Liver (tissue), 9 donors: Measurements from ENCODE around the gene FES. TPM values are rescaled to one million over a fixed set of nuclear protein-coding genes. Genes with fewer than 3 reads are reported as not detected.

ENCODE experiments used
- DNase-seq: peaks from one replicate; pipeline ENCODE4 v3.0.0-alpha.2; 2017; ENCODE audit warnings: low spot score
- H3K27ac ChIP-seq, 2 donors: one replicate each; pipeline ENCODE4 v1.7.0; 2013; ENCODE audit warnings: inconsistent platforms in 2 of 2, low read length in 2 of 2, control low read depth in 1 of 2, low read depth in 1 of 2, mild to moderate bottlenecking in 1 of 2
- H3K27me3 ChIP-seq, 4 donors: one replicate each; pipeline versions ENCODE4 v1.6.1 to v1.7.0; 2013; ENCODE audit warnings: low read length in 3 of 4, inconsistent platforms in 1 of 4, mild to moderate bottlenecking in 1 of 4, moderate library complexity in 1 of 4; ENCODE audit not compliant: control insufficient read depth in 4 of 4, insufficient read depth in 4 of 4
- H3K36me3 ChIP-seq, 4 donors: one replicate each; pipeline versions ENCODE4 v1.6.1 to v1.7.0; 2013; ENCODE audit warnings: low read length in 3 of 4, mild to moderate bottlenecking in 3 of 4, low read depth in 1 of 4, moderate library complexity in 1 of 4; ENCODE audit not compliant: control insufficient read depth in 4 of 4, insufficient read depth in 3 of 4
- H3K4me1 ChIP-seq, 4 donors: one replicate each; pipeline versions ENCODE4 v1.6.1 to v1.7.0; 2013; ENCODE audit warnings: low read length in 3 of 4, mild to moderate bottlenecking in 3 of 4, moderate library complexity in 1 of 4; ENCODE audit not compliant: control insufficient read depth in 4 of 4, insufficient read depth in 4 of 4
- H3K4me3 ChIP-seq, 3 donors: one replicate each; pipeline versions ENCODE4 v1.6.1 to v1.7.0; 2013; ENCODE audit warnings: low read length in 3 of 3, control low read depth in 1 of 3, low read depth in 1 of 3, mild to moderate bottlenecking in 1 of 3
- H3K9ac ChIP-seq, 2 donors: one replicate each; pipeline ENCODE4 v1.7.0; 2013; ENCODE audit warnings: low read length in 2 of 2, mild to moderate bottlenecking in 2 of 2, moderate library complexity in 2 of 2, control low read depth in 1 of 2, low read depth in 1 of 2
- H3K9me3 ChIP-seq, 4 donors: one replicate each; pipeline versions ENCODE4 v1.6.1 to v1.7.0; 2013; ENCODE audit warnings: low read length in 3 of 4; ENCODE audit not compliant: control insufficient read depth in 4 of 4
- EGR1 ChIP-seq, 2 donors: IDR thresholded peaks; 2 replicates each; pipeline ENCODE4 v1.6.1; 2016 to 2018; ENCODE audit warnings: antibody characterized with exemption in 2 of 2, low read depth in 2 of 2
- FOXA1 ChIP-seq: IDR thresholded peaks from 2 replicates; pipeline ENCODE4 v1.6.1; 2016; ENCODE audit warnings: antibody characterized with exemption
- FOXA2 ChIP-seq: IDR thresholded peaks from 2 replicates; pipeline ENCODE4 v1.6.1; 2016; ENCODE audit warnings: antibody characterized with exemption
- GABPA ChIP-seq, 2 donors: IDR thresholded peaks in 1 of 2; conservative IDR thresholded peaks in 1 of 2; 2 replicates each; pipeline ENCODE4 v1.6.1; 2016; ENCODE audit warnings: antibody characterized with exemption in 2 of 2, mild to moderate bottlenecking in 1 of 2, moderate library complexity in 1 of 2
- HNF4A ChIP-seq, 2 donors: conservative IDR thresholded peaks; 2 replicates each; pipeline ENCODE4 v1.6.1; 2016; ENCODE audit warnings: antibody characterized with exemption in 2 of 2, mild to moderate bottlenecking in 2 of 2
- HNF4G ChIP-seq: IDR thresholded peaks from 2 replicates; pipeline ENCODE4 v1.6.1; 2016; ENCODE audit warnings: antibody characterized with exemption
- JUND ChIP-seq, 2 donors: IDR thresholded peaks; 2 replicates each; pipeline ENCODE4 v1.6.1; 2016; ENCODE audit warnings: antibody characterized with exemption in 2 of 2
- NR2F2 ChIP-seq: IDR thresholded peaks from 2 replicates; pipeline ENCODE4 v1.6.1; 2016; ENCODE audit warnings: antibody characterized with exemption
- RAD21 ChIP-seq, 2 donors: IDR thresholded peaks; 2 replicates each; pipeline ENCODE4 v1.6.1; 2016; ENCODE audit warnings: antibody characterized with exemption in 2 of 2, mild to moderate bottlenecking in 2 of 2
- REST ChIP-seq: IDR thresholded peaks from 2 replicates; pipeline ENCODE4 v1.6.1; 2016; ENCODE audit warnings: antibody characterized with exemption, mild to moderate bottlenecking
- RXRA ChIP-seq, 2 donors: IDR thresholded peaks; 2 replicates each; pipeline ENCODE4 v1.6.1; 2017 to 2018; ENCODE audit warnings: antibody characterized with exemption in 2 of 2, mild to moderate bottlenecking in 1 of 2
- SP1 ChIP-seq: IDR thresholded peaks from 2 replicates; pipeline ENCODE4 v1.6.1; 2018; ENCODE audit warnings: antibody characterized with exemption, mild to moderate bottlenecking
- TAF1 ChIP-seq: conservative IDR thresholded peaks from 2 replicates; pipeline ENCODE4 v1.6.1; 2016; ENCODE audit warnings: antibody characterized with exemption, mild to moderate bottlenecking
- YY1 ChIP-seq: IDR thresholded peaks from 2 replicates; pipeline ENCODE4 v1.6.1; 2016; ENCODE audit warnings: antibody characterized with exemption, mild to moderate bottlenecking
- ZBTB33 ChIP-seq: IDR thresholded peaks from 2 replicates; pipeline ENCODE4 v1.6.1; 2016; ENCODE audit warnings: antibody characterized with exemption
- WGBS: extraction: QIAGEN DNeasy Blood & Tissue Kit; methylation state at CpG from one replicate; pipeline ENCODE4 v1.1.7; 2013; 5-methylcytosine and 5-hydroxymethylcytosine counted together
- polyA plus RNA-seq, 2 donors: library from polyadenylated mRNA; stranded (reverse) in 1 of 2; unstranded in 1 of 2; fragments of 200-250 nt in 1 of 2; fragments of >200 nt in 1 of 2; fragmentation: Nextera tagmentation in 1 of 2; extraction: Ambion mirVana in 1 of 2; gene quantifications; one replicate each; pipeline versions ENCODE4 v1.2.1 to v1.2.3, GENCODE V29; 2013 to 2015
- total RNA-seq, 2 donors: library from RNA; depleted of rRNA; stranded (reverse); fragments of >200 nt; gene quantifications; one replicate each; pipeline ENCODE4 v1.2.3, GENCODE V29; 2014
- TF ChIP-seq, protein P1 (sequence below): IDR thresholded peaks from 2 replicates; pipeline ENCODE4 v1.6.1; 2016; ENCODE audit warnings: antibody characterized with exemption
- TF ChIP-seq, protein P2 (sequence below): fragments of 150-350 bp; IDR thresholded peaks from 2 replicates; pipeline ENCODE4 v1.5.1; 2017; ENCODE audit warnings: improper control_type of control experiment, low read depth, low read length; ENCODE audit not compliant: missing input control
- TF ChIP-seq, protein P3 (sequence below): IDR thresholded peaks from 2 replicates; pipeline ENCODE4 v1.6.1; 2016; ENCODE audit warnings: antibody characterized with exemption
- donor health status: healthy.
- donor health status: healthy.
- donor health status: healthy.
- donor health status: healthy.
- donor health status: healthy.

The FES gene
- total and polyA plus RNA-seq, 4 donors = 12.1 to 43.1 (median 28.8) TPM

DNA sequence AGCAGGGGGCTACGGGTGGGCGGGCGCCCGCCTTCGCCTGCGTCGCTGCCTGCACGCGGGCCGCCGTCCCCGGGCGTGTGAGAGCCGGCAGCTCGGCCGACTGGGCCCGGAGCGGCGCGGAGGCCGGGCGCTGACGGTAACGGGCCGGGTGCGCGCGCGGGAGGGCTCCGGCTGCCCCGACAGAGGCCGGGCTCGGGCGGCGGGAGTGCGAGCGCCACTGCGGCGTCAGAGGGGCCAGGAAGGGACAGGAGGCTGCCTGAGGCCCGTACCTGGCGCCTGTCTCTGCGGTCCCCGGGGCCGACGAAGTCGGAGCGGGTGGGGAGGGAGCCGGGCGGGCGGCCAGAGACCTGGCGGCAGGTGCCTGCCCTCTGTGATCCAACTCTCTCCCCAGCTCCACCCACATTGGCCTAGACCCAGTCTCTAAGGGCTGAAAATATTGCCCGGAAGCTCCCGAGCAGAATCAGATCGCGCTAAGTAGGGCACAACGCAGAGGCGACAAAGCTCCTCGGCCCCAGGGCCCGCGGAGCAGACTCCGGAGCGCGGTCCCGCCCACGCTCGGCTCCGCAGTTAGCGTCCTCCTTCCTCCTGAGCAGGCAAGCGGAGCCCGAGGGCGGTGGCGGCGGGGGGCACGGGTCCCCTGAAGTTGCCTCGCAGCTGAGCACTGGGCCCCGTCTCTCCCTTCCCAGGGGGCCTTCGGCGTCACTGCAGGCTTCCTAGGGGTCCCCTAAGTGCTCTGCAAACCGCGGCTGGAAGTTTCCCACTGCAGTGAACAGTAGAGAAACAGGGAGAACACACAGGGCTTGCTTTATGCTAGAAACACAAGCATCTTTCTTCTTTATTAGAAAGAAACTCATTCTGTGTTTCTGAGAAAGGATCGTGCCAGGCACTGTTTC lies 18.8 kb downstream of the FES start, which contains the start of gene MAN2A2:
Gene MAN2A2, plus strand, starts transcription at position 463 of the 893 bp plus-strand sequence. CDS start 906 bp downstream, outside the sequence.
- Histone ChIP-seq H3K36me3 (peaks cover 20 to 33% (median 32%) of the 10 kb centered on the region in 4 donors), H3K4me3 (peak within 1 kb of the TSS; percentile 68 to 87 (median 78)), H3K9ac (peak within 1 kb of the TSS; percentile 61 to 92), H3K9me3 (no peaks in the 10 kb centered on the region), H3K27ac (peak within 1 kb of the TSS; percentile 77 to 88), H3K4me1 (peaks cover 0 to 18% (median 9%) of the 10 kb centered on the region in 4 donors), H3K27me3 (no peaks in the 10 kb centered on the region)
- under 1% methylated on average over 81 of the region's 81 CpGs for WGBS
- peak; percentile 80 for DNase-seq
- TF ChIP-seq JUND (IDR thresholded peaks at IDR 0.05) (no peak), YY1 (peak; percentile 64), RAD21 (IDR thresholded peaks at IDR 0.05) (peak in 1 of 2 donors; percentile 35), ZBTB33 (no peak), EGR1 (IDR thresholded peaks at IDR 0.05; ENCODE audit: low read depth in 2 of 2) (peak in 1 of 2 donors; percentile 88), GABPA (IDR thresholded peaks at IDR 0.05 in 1 of 2, conservative IDR thresholded peaks at IDR 0.05 in 1 of 2) (no peak), RXRA (IDR thresholded peaks at IDR 0.05) (no peak), NR2F2 (no peak), FOXA1 (no peak), FOXA2 (no peak), REST (peak; percentile 41), TAF1 (peak; percentile 36), SP1 (peak; percentile 40), HNF4G (no peak), HNF4A (conservative IDR thresholded peaks at IDR 0.05) (peak; percentile 4 to 35)
- TF ChIP-seq, protein P1, sequence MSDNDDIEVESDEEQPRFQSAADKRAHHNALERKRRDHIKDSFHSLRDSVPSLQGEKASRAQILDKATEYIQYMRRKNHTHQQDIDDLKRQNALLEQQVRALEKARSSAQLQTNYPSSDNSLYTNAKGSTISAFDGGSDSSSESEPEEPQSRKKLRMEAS = no peak
- TF ChIP-seq, protein P2, sequence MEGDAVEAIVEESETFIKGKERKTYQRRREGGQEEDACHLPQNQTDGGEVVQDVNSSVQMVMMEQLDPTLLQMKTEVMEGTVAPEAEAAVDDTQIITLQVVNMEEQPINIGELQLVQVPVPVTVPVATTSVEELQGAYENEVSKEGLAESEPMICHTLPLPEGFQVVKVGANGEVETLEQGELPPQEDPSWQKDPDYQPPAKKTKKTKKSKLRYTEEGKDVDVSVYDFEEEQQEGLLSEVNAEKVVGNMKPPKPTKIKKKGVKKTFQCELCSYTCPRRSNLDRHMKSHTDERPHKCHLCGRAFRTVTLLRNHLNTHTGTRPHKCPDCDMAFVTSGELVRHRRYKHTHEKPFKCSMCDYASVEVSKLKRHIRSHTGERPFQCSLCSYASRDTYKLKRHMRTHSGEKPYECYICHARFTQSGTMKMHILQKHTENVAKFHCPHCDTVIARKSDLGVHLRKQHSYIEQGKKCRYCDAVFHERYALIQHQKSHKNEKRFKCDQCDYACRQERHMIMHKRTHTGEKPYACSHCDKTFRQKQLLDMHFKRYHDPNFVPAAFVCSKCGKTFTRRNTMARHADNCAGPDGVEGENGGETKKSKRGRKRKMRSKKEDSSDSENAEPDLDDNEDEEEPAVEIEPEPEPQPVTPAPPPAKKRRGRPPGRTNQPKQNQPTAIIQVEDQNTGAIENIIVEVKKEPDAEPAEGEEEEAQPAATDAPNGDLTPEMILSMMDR = no peak
- TF ChIP-seq, protein P3, sequence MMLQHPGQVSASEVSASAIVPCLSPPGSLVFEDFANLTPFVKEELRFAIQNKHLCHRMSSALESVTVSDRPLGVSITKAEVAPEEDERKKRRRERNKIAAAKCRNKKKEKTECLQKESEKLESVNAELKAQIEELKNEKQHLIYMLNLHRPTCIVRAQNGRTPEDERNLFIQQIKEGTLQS = no peak
